PFSK-1 (cell line): ENCODE results near the gene ATP8A1.

Experiments used
- FOXP2 ChIP-seq: optimal IDR thresholded peaks from 2 replicates; pipeline ENCODE3; 2011; ENCODE audit warnings: borderline replicate concordance, control low read depth, inconsistent platforms; ENCODE audit not compliant: insufficient read depth; ENCODE audit errors: extremely low read length, extremely low read depth
- POLR2AphosphoS5 ChIP-seq: IDR thresholded peaks from 2 replicates; pipeline ENCODE4 v1.6.1; 2012; ENCODE audit warnings: low read depth, mild to moderate bottlenecking, control low read depth, low read length, moderate library complexity
- SIN3A ChIP-seq: IDR thresholded peaks from 2 replicates; pipeline ENCODE4 v1.6.1; 2012; ENCODE audit warnings: mild to moderate bottlenecking, low read length, moderate library complexity, borderline replicate concordance; ENCODE audit not compliant: insufficient read depth
- TAF1 ChIP-seq: IDR thresholded peaks from 2 replicates; pipeline ENCODE4 v1.6.1; 2012; ENCODE audit warnings: low read length, control low read depth, borderline replicate concordance; ENCODE audit not compliant: insufficient read depth
- TF ChIP-seq, protein P1 (sequence below), 2 experiments: IDR thresholded peaks; 2 replicates each; pipeline versions ENCODE4 v1.6.1 to v1.8.0; 2011 to 2012; ENCODE audit warnings: low read depth in 2 of 2, low read length in 2 of 2, control low read depth in 1 of 2, inconsistent platforms in 1 of 2, mild to moderate bottlenecking in 1 of 2, moderate library complexity in 1 of 2; ENCODE audit not compliant: insufficient read depth in 1 of 2

ATP8A1 gene

DNA sequence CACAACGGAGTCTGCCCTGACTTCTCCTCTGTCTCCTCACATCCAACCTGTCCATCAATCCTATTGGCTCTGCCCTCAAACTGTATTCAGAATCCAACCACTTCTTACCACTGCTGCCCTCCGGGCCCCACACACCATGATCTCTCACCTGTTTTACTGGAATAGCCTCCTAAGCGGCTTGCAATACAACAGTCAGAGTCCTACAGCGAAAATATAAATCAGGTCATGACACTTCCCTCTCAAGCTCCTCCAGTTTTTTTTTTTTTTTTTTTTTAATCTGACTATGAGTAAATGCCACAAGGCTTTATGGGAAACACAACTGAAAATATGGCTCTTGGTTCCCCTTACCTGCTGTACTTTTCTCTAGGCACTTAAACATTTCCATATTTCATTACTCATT lies 216.8 kb downstream of the ATP8A1 start:
- TF ChIP-seq SIN3A: no peak
- TF ChIP-seq FOXP2: no peak
- TF ChIP-seq, protein P1, sequence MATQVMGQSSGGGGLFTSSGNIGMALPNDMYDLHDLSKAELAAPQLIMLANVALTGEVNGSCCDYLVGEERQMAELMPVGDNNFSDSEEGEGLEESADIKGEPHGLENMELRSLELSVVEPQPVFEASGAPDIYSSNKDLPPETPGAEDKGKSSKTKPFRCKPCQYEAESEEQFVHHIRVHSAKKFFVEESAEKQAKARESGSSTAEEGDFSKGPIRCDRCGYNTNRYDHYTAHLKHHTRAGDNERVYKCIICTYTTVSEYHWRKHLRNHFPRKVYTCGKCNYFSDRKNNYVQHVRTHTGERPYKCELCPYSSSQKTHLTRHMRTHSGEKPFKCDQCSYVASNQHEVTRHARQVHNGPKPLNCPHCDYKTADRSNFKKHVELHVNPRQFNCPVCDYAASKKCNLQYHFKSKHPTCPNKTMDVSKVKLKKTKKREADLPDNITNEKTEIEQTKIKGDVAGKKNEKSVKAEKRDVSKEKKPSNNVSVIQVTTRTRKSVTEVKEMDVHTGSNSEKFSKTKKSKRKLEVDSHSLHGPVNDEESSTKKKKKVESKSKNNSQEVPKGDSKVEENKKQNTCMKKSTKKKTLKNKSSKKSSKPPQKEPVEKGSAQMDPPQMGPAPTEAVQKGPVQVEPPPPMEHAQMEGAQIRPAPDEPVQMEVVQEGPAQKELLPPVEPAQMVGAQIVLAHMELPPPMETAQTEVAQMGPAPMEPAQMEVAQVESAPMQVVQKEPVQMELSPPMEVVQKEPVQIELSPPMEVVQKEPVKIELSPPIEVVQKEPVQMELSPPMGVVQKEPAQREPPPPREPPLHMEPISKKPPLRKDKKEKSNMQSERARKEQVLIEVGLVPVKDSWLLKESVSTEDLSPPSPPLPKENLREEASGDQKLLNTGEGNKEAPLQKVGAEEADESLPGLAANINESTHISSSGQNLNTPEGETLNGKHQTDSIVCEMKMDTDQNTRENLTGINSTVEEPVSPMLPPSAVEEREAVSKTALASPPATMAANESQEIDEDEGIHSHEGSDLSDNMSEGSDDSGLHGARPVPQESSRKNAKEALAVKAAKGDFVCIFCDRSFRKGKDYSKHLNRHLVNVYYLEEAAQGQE (IDR thresholded peaks at IDR 0.05; ENCODE audit: insufficient read depth in 1 of 2, low read depth in 2 of 2, low read length in 2 of 2): no peak
- TF ChIP-seq POLR2AphosphoS5: no peak
- no peak for TF ChIP-seq TAF1

DNA sequence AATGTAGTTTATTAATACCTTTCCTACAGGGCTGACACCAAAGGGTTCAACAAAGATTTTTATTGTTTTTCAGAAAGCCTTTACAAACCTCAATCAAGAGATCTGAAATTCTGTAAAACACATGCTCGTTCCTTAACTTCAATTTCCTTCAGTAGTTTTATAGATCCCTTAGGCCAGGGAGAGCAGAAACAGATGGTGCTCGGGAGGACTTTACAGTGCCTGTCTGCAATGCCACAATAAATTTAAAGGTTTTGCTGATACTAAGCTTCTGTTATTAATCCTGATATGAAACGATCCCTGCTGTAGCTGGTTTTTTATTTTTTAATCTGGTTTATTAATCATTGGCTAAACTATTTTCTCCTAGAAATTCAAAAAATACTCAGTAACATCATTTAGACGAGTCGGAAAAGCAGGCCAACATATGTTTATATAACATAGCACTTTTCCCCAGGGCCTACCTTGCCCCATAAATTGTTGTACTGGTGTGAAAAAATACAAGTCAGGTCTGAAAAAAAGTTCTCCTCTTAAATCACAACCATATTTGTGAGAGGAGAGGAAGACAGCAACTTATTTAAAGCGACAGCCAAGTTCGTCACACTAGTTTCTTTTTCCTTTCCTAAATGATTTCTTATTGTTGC lies 219.9 kb downstream of the ATP8A1 start:
- no peak for TF ChIP-seq TAF1
- no peak for TF ChIP-seq SIN3A
- TF ChIP-seq FOXP2: no peak
- no peak for TF ChIP-seq POLR2AphosphoS5
- TF ChIP-seq, protein P1 (IDR thresholded peaks at IDR 0.05; ENCODE audit: insufficient read depth in 1 of 2, low read depth in 2 of 2, low read length in 2 of 2): no peak

DNA sequence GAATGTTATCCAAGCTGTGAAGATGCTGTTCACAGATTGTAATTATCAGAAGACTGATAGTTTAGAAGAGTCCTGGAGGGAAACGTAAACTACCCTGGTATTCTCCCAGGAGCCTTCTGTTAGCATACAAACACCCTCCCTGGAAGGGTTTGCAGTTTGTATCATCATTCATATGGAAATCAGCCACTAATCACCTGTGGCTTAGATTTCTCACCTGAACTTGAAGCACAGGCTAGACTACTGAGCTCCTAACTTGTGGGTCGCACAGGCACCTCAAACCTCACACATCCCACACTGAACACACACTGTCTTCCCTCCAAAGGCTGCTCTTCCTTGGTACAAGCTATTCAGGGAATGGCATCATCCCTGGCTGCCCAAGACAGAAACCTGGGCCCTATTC lies 228.9 kb downstream of the ATP8A1 start:
- TF ChIP-seq TAF1: no peak
- TF ChIP-seq POLR2AphosphoS5: no peak
- no peak for TF ChIP-seq FOXP2
- TF ChIP-seq, protein P1 (IDR thresholded peaks at IDR 0.05; ENCODE audit: insufficient read depth in 1 of 2, low read depth in 2 of 2, low read length in 2 of 2): no peak
- no peak for TF ChIP-seq SIN3A

DNA sequence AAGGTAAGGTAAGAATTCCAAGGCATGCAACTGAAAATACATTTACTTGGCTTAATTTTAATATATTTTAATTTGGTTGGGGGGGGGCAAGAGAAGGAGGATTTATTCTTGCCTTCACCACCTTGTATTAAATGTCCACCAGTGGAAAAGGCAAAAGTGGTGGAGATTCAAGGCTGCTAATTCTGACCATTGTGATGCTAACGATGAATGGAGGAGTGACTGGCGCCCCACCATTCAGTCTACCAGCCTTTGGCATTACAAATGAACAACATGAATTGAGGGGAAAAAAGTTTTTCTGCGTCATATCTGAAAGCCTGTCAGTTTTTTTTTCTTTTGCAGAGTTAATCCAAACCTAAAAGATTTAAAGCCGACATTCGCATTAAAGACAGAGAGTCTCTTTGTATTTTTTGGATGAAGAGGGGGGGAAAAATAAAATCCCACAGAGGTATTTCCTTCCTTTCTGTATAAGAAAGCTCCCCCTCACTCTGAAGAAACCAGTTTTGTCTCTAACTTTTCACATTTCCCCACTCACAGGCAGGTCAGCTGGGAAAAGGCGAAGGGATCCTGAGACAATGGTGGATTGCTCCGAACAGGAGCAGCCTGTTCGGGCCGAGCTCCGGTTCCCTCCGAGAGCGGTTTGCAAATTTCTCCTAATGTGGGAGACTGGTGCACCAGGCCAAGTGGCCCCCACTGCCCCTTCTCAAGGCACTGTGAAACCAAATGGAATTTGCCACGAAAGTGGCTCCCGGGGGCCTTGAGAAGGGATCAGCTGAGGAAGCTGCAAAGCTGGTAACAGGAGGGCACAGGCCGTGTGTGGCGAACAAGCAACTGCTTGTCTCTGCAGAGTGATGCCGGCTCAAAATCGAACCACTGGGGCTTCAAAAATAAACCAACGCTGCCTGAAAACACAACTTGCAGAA lies 231.5 kb downstream of the ATP8A1 start:
- TF ChIP-seq TAF1 (no peak), POLR2AphosphoS5 (no peak), SIN3A (no peak), FOXP2 (no peak)
- TF ChIP-seq, protein P1 (IDR thresholded peaks at IDR 0.05; ENCODE audit: insufficient read depth in 1 of 2, low read depth in 2 of 2, low read length in 2 of 2): no peak
